ENCODE results near the gene CNOT2.

- TF ChIP-seq CTCF (conservative IDR thresholded peaks at IDR 0.05), result no peak
- TF ChIP-seq EZH2 (IDR thresholded peaks at IDR 0.05; ENCODE audit: low read depth), result no peak
These were observed 8.4 kb downstream of the CNOT2 start for GRCh38 chr12:70251661-70252060.
